Head of caudate nucleus (tissue), 42 donors: ENCODE measurements around the gene PRAMEF27.
"Not testable (repeated sequence)": the region's sequence is repeated elsewhere in the genome, so short reads cannot be mapped to it uniquely, and the experiment has no call there.

ENCODE experiments used
- DNase-seq, 42 donors: peaks; one replicate each; pipeline versions ENCODE4 v3.0.0 to v3.0.0-alpha.2; 2020 to 2021; ENCODE audit warnings: mixed read lengths in 7 of 42
- intact Hi-C: fragments of 100-400 bp; cut with DNase I; formaldehyde crosslinking; loops from one replicate; pipeline ENCODE4 v1.15.0; 2022

Gene PRAMEF27

GRCh38 chr1:13056475-13056874, at the start of gene PRAMEF27:
PRAMEF27 (minus strand) TSS chr1:13056575; CDS start chr1:13053659, 2,916 bp downstream.
- DNase-seq, intact Hi-C loops: not testable (repeated sequence)

GRCh38 chr1:13070474-13070873, 14.1 kb upstream of the PRAMEF27 start, which contains the start of gene PRAMEF25:
PRAMEF25 (plus strand) TSS chr1:13070774; CDS start chr1:13073694, 2,920 bp downstream.
- intact Hi-C loops, DNase-seq: not testable (repeated sequence)

GRCh38 chr1:13019846-13020245, 36.5 kb downstream of the PRAMEF27 start:
- intact Hi-C loops, DNase-seq: not testable (repeated sequence)

- intact Hi-C loops, result not testable (repeated sequence)
These were observed 44.4 kb downstream of the PRAMEF27 start for GRCh38 chr1:13011932-13012331.

GRCh38 chr1:13009348-13009747, 47.0 kb downstream of the PRAMEF27 start:
- DNase-seq, intact Hi-C loops: not testable (repeated sequence)

More at GRCh38 chr1:13011932-13012331, 44.4 kb downstream of the PRAMEF27 start:
- not testable (repeated sequence) for DNase-seq

- intact Hi-C loops, DNase-seq: not testable (repeated sequence)
These were observed 50.6 kb downstream of the PRAMEF27 start for GRCh38 chr1:13005732-13006131.
